HUDEP-2 (cell line): Measurements from ENCODE around the gene ALKAL2.

Experiments
- DNase-seq, 76 experiments: peaks; one replicate each; lab custom pipeline; 2025; ENCODE audit not compliant: unreplicated experiment in 76 of 76; lab: John Stamatoyannopoulos, UW

Gene ALKAL2

GRCh38 chr2:252001-252602 is 35.8 kb downstream of the ALKAL2 start:
- DNase-seq, result no peak

- DNase-seq, result no peak
These were observed 38.3 kb downstream of the ALKAL2 start for GRCh38 chr2:249538-250042.

GRCh38 chr2:248724-249123 is 39.2 kb downstream of the ALKAL2 start:
- no peak for DNase-seq

GRCh38 chr2:246489-247144 is 41.3 kb downstream of the ALKAL2 start:
- DNase-seq, result peak in 19 of 76 experiments; percentile 3 to 55 (median 26)

GRCh38 chr2:244547-244946 is 43.3 kb downstream of the ALKAL2 start:
- no peak for DNase-seq

- DNase-seq, result no peak
These were observed 49.0 kb downstream of the ALKAL2 start for GRCh38 chr2:238869-239268.

- DNase-seq, result no peak
These were observed 49.5 kb downstream of the ALKAL2 start for GRCh38 chr2:238431-238830.

- no peak for DNase-seq
These were observed 50.0 kb downstream of the ALKAL2 start for GRCh38 chr2:237878-238277.

- DNase-seq, result no peak
These were observed 50.8 kb downstream of the ALKAL2 start for GRCh38 chr2:236993-237539.

- no peak for DNase-seq
These were observed 53.5 kb downstream of the ALKAL2 start for GRCh38 chr2:234421-234820.

GRCh38 chr2:233030-233429 is 54.9 kb downstream of the ALKAL2 start:
- no peak for DNase-seq

GRCh38 chr2:231521-232185 is 56.2 kb downstream of the ALKAL2 start:
- DNase-seq, result no peak
